T-helper 2 cell treated with Interferon-gamma antibody and Interleukin-4, amounts not matched to agents 5 μg/mL and 100 μg/mL, for 36 hours (primary cell): ENCODE results near the gene OR52E1.
"Not testable (repeated sequence)": the region's sequence is repeated elsewhere in the genome, so short reads cannot be mapped to it uniquely, and the experiment has no call there.

Experiments
- DNase-seq: peaks from one replicate; pipeline ENCODE4 v3.0.0; 2021; ENCODE audit warnings: low spot score
- H3K27ac Mint-ChIP-seq: one replicate; pipeline ENCODE4 v1.8.0; 2021; ENCODE audit warnings: mild to moderate bottlenecking, mixed read lengths
- H3K27me3 Mint-ChIP-seq: one replicate; pipeline ENCODE4 v1.8.0; 2021; ENCODE audit warnings: low read depth, mixed read lengths
- H3K36me3 Mint-ChIP-seq: one replicate; pipeline ENCODE4 v1.8.0; 2021; ENCODE audit warnings: low read depth, mixed read lengths
- H3K4me1 Mint-ChIP-seq: one replicate; pipeline ENCODE4 v1.8.0; 2021; ENCODE audit warnings: low read depth, mixed read lengths
- H3K4me3 Mint-ChIP-seq: one replicate; pipeline ENCODE4 v1.8.0; 2022; ENCODE audit warnings: mild to moderate bottlenecking, moderate library complexity, mixed read lengths
- H3K9me3 Mint-ChIP-seq: one replicate; pipeline ENCODE4 v1.8.0; 2021; ENCODE audit warnings: mixed read lengths

OR52E1 gene

DNA sequence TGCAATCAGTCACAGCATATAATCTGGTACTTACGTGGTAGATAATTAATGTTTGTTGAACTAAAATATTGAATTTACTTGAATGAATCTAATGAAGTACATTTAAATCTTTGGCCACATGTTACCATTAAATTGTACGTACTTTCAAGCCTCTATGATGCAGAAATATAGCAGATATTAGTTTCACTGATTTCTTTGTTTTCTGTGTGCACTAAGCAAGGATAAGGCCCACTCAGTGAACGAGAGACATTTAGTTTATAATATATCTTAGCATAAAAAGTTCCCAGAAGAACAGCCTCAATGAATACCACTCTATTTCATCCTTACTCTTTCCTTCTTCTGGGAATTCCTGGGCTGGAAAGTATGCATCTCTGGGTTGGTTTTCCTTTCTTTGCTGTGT lies at the start of gene OR52E1:
OR52E1 (plus strand) TSS at position 301 of the 400 bp plus-strand sequence.
- H3K27me3 Mint-ChIP-seq = no peaks in the 10 kb centered on the region
- H3K27ac Mint-ChIP-seq = no peak within 1 kb of the TSS
- H3K36me3 Mint-ChIP-seq = no peaks in the 10 kb centered on the region
- no peaks in the 10 kb centered on the region for H3K9me3 Mint-ChIP-seq
- H3K4me1 Mint-ChIP-seq = no peaks in the 10 kb centered on the region
- no peak within 1 kb of the TSS for H3K4me3 Mint-ChIP-seq
- no peak for DNase-seq

DNA sequence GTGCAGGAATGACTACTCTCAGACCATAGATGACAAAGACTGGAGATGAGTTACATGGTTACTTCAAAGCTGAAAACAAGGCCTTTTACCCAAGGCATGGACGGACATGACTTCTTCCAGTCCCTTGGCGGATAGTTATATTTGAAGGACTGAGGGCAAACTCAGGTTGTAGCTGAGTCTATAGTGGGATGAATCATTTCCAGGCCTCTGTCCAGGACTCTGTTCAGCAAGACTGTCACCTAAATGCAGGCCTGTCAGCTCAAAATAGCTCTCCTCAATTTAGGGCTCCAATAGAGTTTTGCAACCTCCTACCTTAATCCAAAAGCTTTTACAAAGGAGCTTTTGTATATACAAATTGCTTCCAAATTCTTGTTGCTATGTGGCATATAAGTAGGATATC lies 47.4 kb upstream of the OR52E1 start:
- peaks cover 22% of the 10 kb centered on the region for H3K9me3 Mint-ChIP-seq
- no peak overlapping the region for H3K27ac Mint-ChIP-seq
- no peak for DNase-seq
- H3K4me3 Mint-ChIP-seq = no peak overlapping the region
- H3K27me3 Mint-ChIP-seq = no peaks in the 10 kb centered on the region
- H3K4me1 Mint-ChIP-seq = no peaks in the 10 kb centered on the region
- no peaks in the 10 kb centered on the region for H3K36me3 Mint-ChIP-seq

DNA sequence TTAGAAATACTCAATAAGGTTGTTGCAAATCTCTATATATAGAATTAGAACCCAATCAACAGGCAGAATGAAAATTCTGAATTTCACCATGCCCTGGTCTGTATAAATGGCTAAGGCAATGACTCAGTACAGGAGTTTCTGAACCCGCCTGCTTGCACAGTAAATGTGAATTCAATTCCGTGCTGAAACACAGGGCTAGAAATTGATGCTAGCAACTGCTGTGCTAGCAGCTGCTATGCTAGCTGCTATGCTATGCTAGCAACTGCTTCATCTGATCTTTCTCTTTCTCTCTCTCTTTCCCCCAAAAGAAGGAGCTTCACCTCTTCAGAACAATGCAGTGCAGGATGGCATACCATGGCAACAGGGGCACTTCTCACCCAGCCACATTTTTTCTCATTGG lies 32.7 kb upstream of the OR52E1 start:
- Mint-ChIP-seq H3K4me1 (no peaks in the 10 kb centered on the region), H3K27me3 (no peaks in the 10 kb centered on the region), H3K27ac (no peak overlapping the region), H3K9me3 (no peaks in the 10 kb centered on the region), H3K36me3 (no peaks in the 10 kb centered on the region), H3K4me3 (no peak overlapping the region)
- no peak for DNase-seq

DNA sequence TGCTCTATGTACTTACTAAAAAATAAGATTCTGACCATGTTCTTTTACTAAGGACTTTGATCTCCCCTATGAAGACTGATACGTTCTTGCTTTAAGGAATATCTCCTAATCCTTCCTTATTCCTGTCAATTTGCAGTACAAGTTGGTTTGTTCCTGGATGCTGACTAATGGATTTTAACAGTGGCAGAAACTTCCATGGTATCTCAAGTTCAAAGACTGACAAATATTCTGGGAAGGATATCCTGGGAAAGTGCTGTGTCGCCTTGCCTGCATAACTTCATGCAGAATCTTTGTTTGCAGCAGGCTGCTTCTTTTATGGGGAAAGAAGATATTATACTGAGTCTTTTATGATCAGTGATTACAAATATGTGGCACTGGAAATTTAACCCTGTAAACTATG lies 31.4 kb upstream of the OR52E1 start:
- H3K4me3 Mint-ChIP-seq = no peak overlapping the region
- no peaks in the 10 kb centered on the region for H3K27me3 Mint-ChIP-seq
- no peaks in the 10 kb centered on the region for H3K36me3 Mint-ChIP-seq
- H3K4me1 Mint-ChIP-seq = no peaks in the 10 kb centered on the region
- DNase-seq = no peak
- no peaks in the 10 kb centered on the region for H3K9me3 Mint-ChIP-seq
- H3K27ac Mint-ChIP-seq = no peak overlapping the region

DNA sequence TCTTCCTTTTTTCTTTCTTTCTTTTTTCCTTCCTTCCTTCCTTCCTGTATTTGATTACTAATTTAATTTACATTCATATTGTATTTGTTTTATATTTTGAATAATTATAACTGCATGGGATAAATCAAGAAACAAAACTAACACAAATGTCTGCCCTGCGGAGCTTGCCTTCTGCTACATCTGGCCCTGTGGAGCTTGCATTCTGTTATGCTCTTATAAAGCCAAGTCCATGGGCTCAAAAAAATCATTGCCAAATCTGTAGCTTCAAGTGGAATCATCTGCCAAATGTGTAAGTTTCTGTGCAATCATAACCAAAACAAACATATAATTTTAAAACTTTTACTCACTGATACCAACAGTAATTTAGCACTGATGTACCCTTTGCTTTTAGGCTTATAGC lies 31.0 kb upstream of the OR52E1 start:
- no peak for DNase-seq
- no peaks in the 10 kb centered on the region for H3K36me3 Mint-ChIP-seq
- no peaks in the 10 kb centered on the region for H3K27me3 Mint-ChIP-seq
- no peak overlapping the region for H3K4me3 Mint-ChIP-seq
- no peaks in the 10 kb centered on the region for H3K9me3 Mint-ChIP-seq
- no peak overlapping the region for H3K27ac Mint-ChIP-seq
- H3K4me1 Mint-ChIP-seq = no peaks in the 10 kb centered on the region

DNA sequence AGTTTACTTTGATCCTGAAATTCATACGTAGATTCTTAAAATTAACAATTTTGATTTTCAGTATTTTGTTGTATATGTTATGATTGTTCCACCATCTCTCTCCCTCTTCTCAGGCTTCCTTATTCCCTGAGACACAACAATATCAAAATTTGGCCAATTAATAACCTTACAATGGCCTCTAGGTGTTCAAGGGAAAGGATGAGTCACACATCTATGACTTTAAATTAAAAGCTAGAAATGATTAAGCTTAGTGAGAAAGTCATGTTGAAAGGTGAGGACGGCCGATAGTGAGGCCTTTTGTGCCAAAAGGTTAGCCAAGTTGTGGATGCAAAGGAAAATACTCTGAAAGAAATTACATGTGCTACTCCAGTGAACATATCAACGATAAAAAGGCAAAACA lies 28.5 kb upstream of the OR52E1 start:
- H3K9me3 Mint-ChIP-seq = no peaks in the 10 kb centered on the region
- H3K36me3 Mint-ChIP-seq = no peaks in the 10 kb centered on the region
- H3K4me1 Mint-ChIP-seq = no peaks in the 10 kb centered on the region
- H3K4me3 Mint-ChIP-seq = no peak overlapping the region
- no peak for DNase-seq
- H3K27me3 Mint-ChIP-seq = no peaks in the 10 kb centered on the region
- H3K27ac Mint-ChIP-seq = no peak overlapping the region

DNA sequence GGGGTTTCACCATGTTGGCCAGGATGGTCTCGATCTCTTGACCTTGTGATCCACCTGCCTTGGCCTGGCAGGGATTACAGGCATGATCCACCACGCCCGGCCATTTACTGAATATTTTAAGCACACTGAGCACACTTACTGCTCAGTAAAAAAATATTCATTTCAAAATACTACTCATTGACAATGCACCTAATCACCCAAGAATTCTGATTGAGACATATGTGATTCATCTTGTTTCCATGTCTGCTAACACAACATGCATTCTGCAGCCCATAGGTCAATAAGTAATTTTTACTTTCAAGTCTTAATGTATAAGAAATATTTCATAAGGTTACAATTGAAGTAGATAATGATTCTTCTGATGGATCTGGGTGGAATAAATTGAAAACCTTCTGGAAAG lies 27.3 kb upstream of the OR52E1 start:
- no peaks in the 10 kb centered on the region for H3K9me3 Mint-ChIP-seq
- H3K27ac Mint-ChIP-seq = no peak overlapping the region
- H3K36me3 Mint-ChIP-seq = no peaks in the 10 kb centered on the region
- no peak overlapping the region for H3K4me3 Mint-ChIP-seq
- no peaks in the 10 kb centered on the region for H3K27me3 Mint-ChIP-seq
- DNase-seq = no peak
- H3K4me1 Mint-ChIP-seq = no peaks in the 10 kb centered on the region

DNA sequence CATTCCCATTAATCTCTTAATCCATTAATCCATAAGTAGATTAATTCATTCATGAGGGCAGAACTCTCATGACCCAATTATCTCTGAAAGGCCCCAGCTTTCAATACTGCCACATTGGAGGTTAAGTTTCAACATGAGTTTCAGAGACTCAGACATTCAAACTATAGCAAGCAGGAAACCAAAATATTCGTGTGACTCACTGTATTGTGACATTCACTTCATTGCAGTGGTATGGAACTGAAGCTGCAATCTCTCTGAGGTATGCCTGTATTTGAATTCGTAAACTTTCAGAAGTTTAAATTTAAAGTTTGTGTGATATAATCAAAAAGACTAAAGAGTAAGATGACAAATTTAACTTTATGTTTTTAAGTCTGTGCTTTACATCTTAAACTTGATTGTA lies 26.0 kb upstream of the OR52E1 start:
- DNase-seq = no peak
- Mint-ChIP-seq H3K9me3 (no peaks in the 10 kb centered on the region), H3K27me3 (no peaks in the 10 kb centered on the region), H3K4me3 (no peak overlapping the region), H3K36me3 (no peaks in the 10 kb centered on the region), H3K27ac (no peak overlapping the region), H3K4me1 (no peaks in the 10 kb centered on the region)

DNA sequence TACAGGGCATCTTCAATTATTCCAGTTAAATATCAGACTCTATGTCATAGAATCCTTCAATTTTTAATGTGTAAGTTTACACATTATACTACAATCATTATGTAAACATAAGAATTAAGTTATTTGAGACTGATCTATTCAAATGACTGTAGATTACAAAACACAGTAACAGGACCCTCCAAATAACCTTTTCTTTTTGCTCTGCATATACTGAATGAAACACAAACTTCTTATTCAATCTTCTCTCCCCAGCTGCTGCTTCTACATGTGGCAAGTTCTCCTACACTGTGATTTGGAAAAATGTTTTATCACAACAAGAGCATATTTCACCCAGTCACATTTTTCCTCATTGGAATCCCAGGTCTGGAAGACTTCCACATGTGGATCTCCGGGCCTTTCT lies 23.1 kb upstream of the OR52E1 start, which contains the start of gene OR52J3:
OR52J3 (plus strand) TSS at position 301 of the 400 bp plus-strand sequence; CDS start at position 301, 0 bp downstream.
- no peaks in the 10 kb centered on the region for H3K36me3 Mint-ChIP-seq
- no peak within 1 kb of the TSS for H3K27ac Mint-ChIP-seq
- H3K27me3 Mint-ChIP-seq = no peaks in the 10 kb centered on the region
- no peak within 1 kb of the TSS for H3K4me3 Mint-ChIP-seq
- H3K4me1 Mint-ChIP-seq = no peaks in the 10 kb centered on the region
- H3K9me3 Mint-ChIP-seq = no peaks in the 10 kb centered on the region
- DNase-seq = no peak

DNA sequence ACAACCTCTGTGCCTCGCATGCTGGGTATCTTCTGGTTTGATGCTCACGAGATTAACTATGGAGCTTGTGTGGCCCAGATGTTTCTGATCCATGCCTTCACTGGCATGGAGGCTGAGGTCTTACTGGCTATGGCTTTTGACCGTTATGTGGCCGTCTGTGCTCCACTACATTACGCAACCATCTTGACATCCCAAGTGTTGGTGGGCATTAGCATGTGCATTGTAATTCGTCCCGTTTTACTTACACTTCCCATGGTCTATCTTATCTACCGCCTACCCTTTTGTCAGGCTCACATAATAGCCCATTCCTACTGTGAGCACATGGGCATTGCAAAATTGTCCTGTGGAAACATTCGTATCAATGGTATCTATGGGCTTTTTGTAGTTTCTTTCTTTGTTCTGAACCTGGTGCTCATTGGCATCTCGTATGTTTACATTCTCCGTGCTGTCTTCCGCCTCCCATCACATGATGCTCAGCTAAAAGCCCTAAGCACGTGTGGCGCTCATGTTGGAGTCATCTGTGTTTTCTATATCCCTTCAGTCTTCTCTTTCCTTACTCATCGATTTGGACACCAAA lies 22.5 kb upstream of the OR52E1 start:
- H3K27me3 Mint-ChIP-seq = no peaks in the 10 kb centered on the region
- no peak overlapping the region for H3K4me3 Mint-ChIP-seq
- no peak overlapping the region for H3K27ac Mint-ChIP-seq
- DNase-seq = no peak
- H3K9me3 Mint-ChIP-seq = no peaks in the 10 kb centered on the region
- H3K4me1 Mint-ChIP-seq = no peaks in the 10 kb centered on the region
- no peaks in the 10 kb centered on the region for H3K36me3 Mint-ChIP-seq

DNA sequence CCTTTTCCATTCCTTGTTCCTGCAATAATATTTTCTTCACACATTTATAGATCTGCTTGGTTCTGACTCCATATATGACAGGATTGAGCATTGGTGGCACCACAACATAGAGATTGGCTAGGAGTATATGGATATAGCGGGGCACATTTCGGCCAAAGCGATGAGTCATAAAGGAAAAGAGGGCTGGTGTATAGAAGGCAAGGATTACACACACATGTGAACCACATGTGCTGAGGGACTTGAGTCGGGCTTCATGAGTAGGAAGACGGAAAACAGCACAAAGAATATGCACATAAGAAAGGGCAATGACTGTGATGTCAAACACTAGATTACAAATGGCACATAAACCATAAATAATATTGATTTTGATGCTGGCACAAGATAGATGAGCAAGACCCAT lies 10.7 kb upstream of the OR52E1 start:
- H3K4me1 Mint-ChIP-seq, H3K27ac Mint-ChIP-seq, H3K27me3 Mint-ChIP-seq, H3K9me3 Mint-ChIP-seq, DNase-seq, H3K4me3 Mint-ChIP-seq, H3K36me3 Mint-ChIP-seq: not testable (repeated sequence)

DNA sequence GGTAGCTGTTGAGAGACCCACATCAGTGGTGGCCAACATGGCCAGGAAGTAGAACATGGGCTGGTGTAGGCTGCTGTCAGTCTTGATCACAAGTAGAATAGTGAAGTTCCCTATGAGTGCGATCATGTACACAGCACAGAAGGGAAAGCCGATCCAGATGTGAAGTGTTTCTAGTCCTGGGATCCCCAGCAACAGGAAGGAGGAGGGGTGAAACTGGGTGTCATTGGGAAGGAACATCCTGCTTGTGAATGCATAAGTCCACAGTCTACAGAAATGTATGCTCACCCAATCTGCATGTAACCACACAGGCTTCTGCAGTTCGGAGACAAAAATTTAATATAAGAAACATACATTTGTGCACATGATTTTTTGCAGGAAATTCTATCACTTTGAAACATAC lies 10.0 kb upstream of the OR52E1 start, which contains the start of gene OR52E2:
OR52E2 (minus strand) TSS at position 237 of the 400 bp plus-strand sequence; CDS start at position 237, 0 bp downstream.
- no peak for DNase-seq
- no peak within 1 kb of the TSS for H3K27ac Mint-ChIP-seq

DNA sequence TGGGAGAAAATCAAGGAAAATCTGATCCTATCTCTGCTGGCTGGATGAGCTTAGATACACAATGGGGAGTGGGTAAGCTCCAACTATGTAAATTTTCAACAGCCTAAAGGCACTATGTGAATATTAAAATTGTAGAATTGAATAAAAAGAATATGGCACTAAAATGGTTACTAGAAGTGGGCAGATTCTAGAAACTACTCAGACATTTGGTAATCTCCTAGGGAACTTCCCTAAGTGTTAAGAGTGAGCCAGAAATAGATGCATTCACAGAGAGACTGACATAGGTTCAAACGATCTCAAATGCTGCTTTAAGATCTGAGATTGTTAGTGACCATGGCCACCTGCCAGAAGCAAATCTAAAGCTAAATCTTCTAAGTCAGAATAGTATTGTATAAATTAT lies 4.3 kb upstream of the OR52E1 start:
- no peaks in the 10 kb centered on the region for H3K27me3 Mint-ChIP-seq
- no peak for DNase-seq
- no peaks in the 10 kb centered on the region for H3K4me1 Mint-ChIP-seq
- no peak overlapping the region for H3K4me3 Mint-ChIP-seq
- H3K36me3 Mint-ChIP-seq = no peaks in the 10 kb centered on the region
- no peak overlapping the region for H3K27ac Mint-ChIP-seq
- H3K9me3 Mint-ChIP-seq = no peaks in the 10 kb centered on the region

More for the DNA sequence above, 10.0 kb upstream of the OR52E1 start, which contains the start of gene OR52E2:
- H3K36me3 Mint-ChIP-seq = no peaks in the 10 kb centered on the region
- H3K9me3 Mint-ChIP-seq = no peaks in the 10 kb centered on the region
- H3K27me3 Mint-ChIP-seq = no peaks in the 10 kb centered on the region
- H3K4me1 Mint-ChIP-seq = no peaks in the 10 kb centered on the region
- no peak within 1 kb of the TSS for H3K4me3 Mint-ChIP-seq

DNA sequence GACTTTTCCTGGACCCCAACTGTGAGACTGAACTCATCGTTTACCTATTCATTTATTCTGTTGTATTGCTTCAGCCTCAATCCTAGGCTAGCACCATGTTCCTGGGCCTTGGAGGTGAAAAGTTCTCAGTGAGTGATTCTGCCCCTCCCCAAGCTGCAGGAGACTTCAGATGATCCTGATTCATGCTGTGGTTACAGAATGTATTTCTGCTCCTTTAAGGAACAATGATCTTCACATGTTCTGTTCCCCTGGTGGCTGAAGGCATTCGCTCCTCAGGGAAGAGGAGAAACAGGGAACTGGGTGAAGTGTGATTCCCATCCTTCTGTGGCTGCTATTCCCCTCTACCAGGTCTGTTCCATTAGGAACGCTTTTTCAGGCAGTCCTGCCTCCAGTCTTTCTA lies 2.4 kb downstream of the OR52E1 start:
- no peaks in the 10 kb centered on the region for H3K9me3 Mint-ChIP-seq
- DNase-seq = no peak
- H3K27me3 Mint-ChIP-seq = no peaks in the 10 kb centered on the region
- no peak overlapping the region for H3K4me3 Mint-ChIP-seq
- H3K27ac Mint-ChIP-seq = no peak overlapping the region
- H3K4me1 Mint-ChIP-seq = no peaks in the 10 kb centered on the region
- no peaks in the 10 kb centered on the region for H3K36me3 Mint-ChIP-seq

DNA sequence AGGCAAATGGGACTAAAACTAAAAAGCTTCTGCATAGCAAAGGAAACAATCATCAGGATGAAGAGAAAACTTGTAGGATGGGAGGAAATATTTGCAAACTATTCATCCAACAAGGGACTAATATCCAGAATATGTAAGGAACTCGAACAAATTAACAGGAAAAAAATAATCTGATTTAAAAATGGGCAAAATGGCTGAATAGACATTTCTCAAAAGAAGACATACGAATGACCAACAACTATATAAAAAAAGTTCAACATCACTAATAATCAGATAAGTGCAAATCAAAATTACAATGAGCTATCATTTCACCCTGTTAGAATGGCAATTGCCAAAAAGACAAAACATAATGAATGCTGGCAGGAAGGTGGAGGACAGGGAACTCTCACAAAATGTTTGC lies 12.0 kb downstream of the OR52E1 start:
- Mint-ChIP-seq H3K36me3 (no peaks in the 10 kb centered on the region), H3K9me3 (no peaks in the 10 kb centered on the region), H3K4me3 (no peak overlapping the region), H3K27ac (no peak overlapping the region), H3K4me1 (no peaks in the 10 kb centered on the region), H3K27me3 (no peaks in the 10 kb centered on the region)
- DNase-seq = no peak
